Measurements from ENCODE around the gene WDR54.
"Not testable (repeated sequence)": the region's sequence is repeated elsewhere in the genome, so short reads cannot be mapped to it uniquely, and the experiment has no call there.

DNA sequence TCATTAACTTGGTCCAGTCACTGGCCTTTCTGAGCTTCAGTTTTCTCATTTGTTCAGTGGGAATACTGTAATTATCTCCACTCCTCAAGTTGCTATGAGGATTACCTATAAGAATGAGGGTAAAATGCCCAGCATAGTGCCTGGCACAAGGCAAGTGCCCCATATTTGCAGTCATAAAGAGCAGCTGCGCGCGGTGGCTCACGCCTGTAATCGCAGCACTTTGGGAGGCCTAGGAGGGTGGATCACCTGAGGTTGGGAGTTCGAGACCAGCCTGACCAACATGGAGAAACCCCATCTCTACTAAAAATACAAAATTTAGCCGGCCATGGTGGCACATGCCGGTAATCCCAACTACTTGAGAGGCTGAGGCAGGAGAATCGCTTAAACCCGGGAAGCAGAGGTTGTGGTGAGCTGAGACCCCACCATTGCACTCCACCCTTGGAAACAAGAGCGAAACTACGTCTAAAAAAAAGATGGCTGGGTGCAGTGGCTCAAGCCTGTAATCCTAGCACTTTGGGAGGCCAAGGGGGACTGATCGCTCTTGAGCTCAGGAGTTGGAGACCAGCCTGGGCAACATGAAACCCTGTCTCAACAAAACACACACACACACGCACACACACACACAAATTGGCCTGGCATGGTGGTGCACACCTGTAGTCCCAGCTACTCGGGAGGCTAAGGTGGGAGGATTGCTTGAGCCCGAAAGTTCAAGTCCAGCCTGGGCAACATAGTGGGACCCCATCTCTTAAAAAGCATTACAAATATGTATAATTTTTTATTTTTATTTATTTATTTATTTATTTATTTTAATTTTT is 21.2 kb downstream of the WDR54 start:
- TF ChIP-seq, protein P1, sequence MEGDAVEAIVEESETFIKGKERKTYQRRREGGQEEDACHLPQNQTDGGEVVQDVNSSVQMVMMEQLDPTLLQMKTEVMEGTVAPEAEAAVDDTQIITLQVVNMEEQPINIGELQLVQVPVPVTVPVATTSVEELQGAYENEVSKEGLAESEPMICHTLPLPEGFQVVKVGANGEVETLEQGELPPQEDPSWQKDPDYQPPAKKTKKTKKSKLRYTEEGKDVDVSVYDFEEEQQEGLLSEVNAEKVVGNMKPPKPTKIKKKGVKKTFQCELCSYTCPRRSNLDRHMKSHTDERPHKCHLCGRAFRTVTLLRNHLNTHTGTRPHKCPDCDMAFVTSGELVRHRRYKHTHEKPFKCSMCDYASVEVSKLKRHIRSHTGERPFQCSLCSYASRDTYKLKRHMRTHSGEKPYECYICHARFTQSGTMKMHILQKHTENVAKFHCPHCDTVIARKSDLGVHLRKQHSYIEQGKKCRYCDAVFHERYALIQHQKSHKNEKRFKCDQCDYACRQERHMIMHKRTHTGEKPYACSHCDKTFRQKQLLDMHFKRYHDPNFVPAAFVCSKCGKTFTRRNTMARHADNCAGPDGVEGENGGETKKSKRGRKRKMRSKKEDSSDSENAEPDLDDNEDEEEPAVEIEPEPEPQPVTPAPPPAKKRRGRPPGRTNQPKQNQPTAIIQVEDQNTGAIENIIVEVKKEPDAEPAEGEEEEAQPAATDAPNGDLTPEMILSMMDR (tag by site-specific recombination; IDR thresholded peaks at IDR 0.05): not testable (repeated sequence)
- TF ChIP-seq ZNF292 (tag by site-specific recombination; IDR thresholded peaks at IDR 0.05; ENCODE audit: borderline replicate concordance, low read depth); ZNF10 (tag by site-specific recombination; IDR thresholded peaks at IDR 0.05); BCL6B (tag by site-specific recombination; IDR thresholded peaks at IDR 0.05); INSM2 (tag by site-specific recombination; IDR thresholded peaks at IDR 0.05): not testable (repeated sequence)
